NCI-H2107 (cell line): ENCODE data around the gene IFNW1.

Source experiments
- DNase-seq: peaks from one replicate; lab custom pipeline; 2025; lab: John Stamatoyannopoulos, UW

The IFNW1 gene

GRCh38 chr9:21110708-21111576 is 30.7 kb downstream of the IFNW1 start:
- DNase-seq: peak; percentile 29

GRCh38 chr9:21104787-21105186 is 36.8 kb downstream of the IFNW1 start:
- DNase-seq: no peak

GRCh38 chr9:21102305-21102704 is 39.3 kb downstream of the IFNW1 start:
- no peak for DNase-seq

GRCh38 chr9:21097817-21098216 is 43.8 kb downstream of the IFNW1 start:
- no peak for DNase-seq

- no peak for DNase-seq
Measured at GRCh38 chr9:21096901-21097255, 44.8 kb downstream of the IFNW1 start.

- peak; percentile 29 for DNase-seq
Measured at GRCh38 chr9:21096172-21096900, 45.3 kb downstream of the IFNW1 start.

GRCh38 chr9:21095561-21095960 is 46.1 kb downstream of the IFNW1 start:
- no peak for DNase-seq
